HAP-1 (cell line): ENCODE results near the gene MTA1.

Source experiments
- DNase-seq, 2 experiments: peaks; one replicate each; pipeline ENCODE4 v3.0.0-alpha.2; 2016 to 2020; ENCODE audit warnings: low spot score in 2 of 2
- H3K27me3 ChIP-seq: fragments of 250-450 bp; sonication (Bioruptor Pico); 2 replicates; pipeline ENCODE4 v1.5.1; 2020; ENCODE audit warnings: low read depth, mild to moderate bottlenecking, moderate library complexity
- H3K36me3 ChIP-seq: fragments of 250-450 bp; sonication (Bioruptor Pico); replicated peaks from 2 replicates; pipeline ENCODE4 v1.5.1; 2020; ENCODE audit warnings: mild to moderate bottlenecking
- H3K4me1 ChIP-seq: fragments of 250-450 bp; sonication (Bioruptor Pico); 2 replicates; pipeline ENCODE4 v1.5.1; 2020; ENCODE audit warnings: mild to moderate bottlenecking
- H3K4me3 ChIP-seq: fragments of 250-450 bp; sonication (Bioruptor Pico); 2 replicates; pipeline ENCODE4 v1.5.1; 2020; ENCODE audit warnings: mild to moderate bottlenecking, moderate library complexity
- H3K9me3 ChIP-seq: fragments of 250-450 bp; sonication (Bioruptor Pico); 2 replicates; pipeline ENCODE4 v1.5.1; 2020; ENCODE audit warnings: mild to moderate bottlenecking, moderate library complexity
- in situ Hi-C: fragments of 300-500 bp; cut with MboI; formaldehyde crosslinking; loops from 3 replicates; pipeline ENCODE4 v1.14.3; 2020; ENCODE audit warnings: low sequenced_read_pairs, inconsistent platforms, mixed read lengths

Gene MTA1

GRCh38 chr14:105519946-105520698 lies 100.5 kb downstream of the MTA1 start:
- DNase-seq = no peak
- no peaks in the 10 kb centered on the region for H3K9me3 ChIP-seq
- no peaks in the 10 kb centered on the region for H3K36me3 ChIP-seq
- in situ Hi-C loops = no loop called here
- H3K4me1 ChIP-seq = no peaks in the 10 kb centered on the region
- H3K27me3 ChIP-seq = peaks cover 19% of the 10 kb centered on the region
- no peak overlapping the region for H3K4me3 ChIP-seq
